K562 (cell line): Measurements from ENCODE around the gene ZNF146. TPM values are rescaled to one million over a fixed set of nuclear protein-coding genes. Genes with fewer than 3 reads are reported as not detected.

Source experiments
- ATAC-seq: fragments of 200-7000 bp; cut with Tn5 transposase; 3 replicates; pipeline ENCODE4 v1.9.1; 2020; ENCODE audit warnings: moderate library complexity
- BruUV-seq: library from RNA; stranded (reverse); fragments of 400-500 nt; replicated peaks from 2 replicates; lab custom pipeline; 2021; lab: Mats Ljungman, UMichigan
- CTCF ChIA-PET: fragments of 300-600 bp; formaldehyde crosslinking; extraction: SDS; loops from one replicate; lab custom pipeline; 2021; ENCODE audit warnings: low intra/inter-chr PET ratio; lab: Yijun Ruan, JAX
- POLR2A ChIA-PET: fragments of 300-600, 350-650 bp; sonication (Branson Sonifier 250); formaldehyde crosslinking; extraction: SDS; loops from one replicate; lab custom pipeline; 2021; ENCODE audit warnings: antibody characterized with exemption, inconsistent platforms; lab: Yijun Ruan, JAX
- DNase-seq, 4 experiments: peaks; one replicate each; pipeline versions ENCODE4 v3.0.0 to v3.0.0-alpha.2; 2011 to 2018; ENCODE audit warnings: low spot score in 3 of 4, mixed read lengths in 3 of 4; ENCODE audit errors: extremely low read depth in 1 of 4
- FAIRE-seq: peaks from 2 replicates; lab custom pipeline; 2011; peaks lifted over from hg19 to GRCh38; lab: Jason Lieb, UNC
- H2AFZ ChIP-seq: 2 replicates; pipeline ENCODE4 v1.6.0; 2011; ENCODE audit warnings: low read depth, low read length, control low read depth, inconsistent platforms
- H3K27ac ChIP-seq: fragments of 200-600 bp; 3 replicates; pipeline ENCODE4 v1.8.0; 2011; ENCODE audit warnings: low read depth, mild to moderate bottlenecking, control low read depth, inconsistent platforms, low read length, moderate library complexity, mixed read lengths; ENCODE audit errors: extremely low read depth
- H3K27me3 ChIP-seq, 2 experiments: fragments of 300-600 bp in 1 of 2; 2 replicates in 1 of 2; 3 replicates in 1 of 2; pipeline versions ENCODE4 v1.6.0 to v1.8.0; 2011; ENCODE audit warnings: inconsistent platforms in 2 of 2, low read length in 2 of 2, mild to moderate bottlenecking in 1 of 2, mixed read lengths in 1 of 2, moderate library complexity in 1 of 2; ENCODE audit not compliant: control insufficient read depth in 2 of 2, insufficient read depth in 2 of 2
- H3K36me3 ChIP-seq: fragments of 300-600 bp; 3 replicates; pipeline ENCODE4 v1.8.0; 2011; ENCODE audit warnings: mild to moderate bottlenecking, low read length, inconsistent platforms; ENCODE audit not compliant: control insufficient read depth, insufficient read depth
- H3K4me1 ChIP-seq, 2 experiments: fragments of 200-600 bp in 1 of 2; replicated peaks in 1 of 2; 2 replicates in 1 of 2; 3 replicates in 1 of 2; pipeline versions ENCODE4 v1.5.1 to v1.8.0; 2011; ENCODE audit warnings: inconsistent platforms in 2 of 2, low read length in 2 of 2, mild to moderate bottlenecking in 1 of 2, mixed read lengths in 1 of 2, moderate library complexity in 1 of 2; ENCODE audit not compliant: control insufficient read depth in 2 of 2, insufficient read depth in 2 of 2
- H3K4me2 ChIP-seq: 2 replicates; pipeline ENCODE4 v1.6.1; 2011; ENCODE audit warnings: low read length, control low read depth, inconsistent platforms, mixed read lengths; ENCODE audit not compliant: insufficient read depth
- H3K4me3 ChIP-seq: fragments of 200-600 bp; sonication (generic), shearing (Covaris generic); 2 replicates; pipeline ENCODE4 v1.5.1; 2016; ENCODE audit warnings: control low read depth, inconsistent platforms
- H3K79me2 ChIP-seq: fragments of 200-600 bp; 3 replicates; pipeline ENCODE4 v1.8.0; 2011; ENCODE audit warnings: low read length, inconsistent platforms; ENCODE audit not compliant: control insufficient read depth, insufficient read depth
- H3K9ac ChIP-seq, 2 experiments: 2 replicates each; pipeline versions ENCODE4 v1.6.0 to v1.6.1; 2011; ENCODE audit warnings: low read depth in 2 of 2, low read length in 2 of 2, control low read depth in 1 of 2, inconsistent platforms in 1 of 2, mild to moderate bottlenecking in 1 of 2, mixed read lengths in 1 of 2; ENCODE audit not compliant: insufficient read depth in 1 of 2
- H3K9me1 ChIP-seq: one replicate; pipeline ENCODE4 v1.6.0; 2011; ENCODE audit warnings: inconsistent platforms, mild to moderate bottlenecking, low read length, moderate library complexity; ENCODE audit not compliant: control insufficient read depth, insufficient read depth
- H3K9me3 ChIP-seq: replicated peaks from 2 replicates; pipeline ENCODE4 v1.5.1; 2011; ENCODE audit warnings: low read depth, low read length, inconsistent platforms; ENCODE audit not compliant: control insufficient read depth, insufficient read depth
- H4K20me1 ChIP-seq: replicated peaks from 2 replicates; pipeline ENCODE4 v1.6.1; 2011; ENCODE audit warnings: low read length, inconsistent platforms, mixed read lengths; ENCODE audit not compliant: control insufficient read depth, insufficient read depth
- ATF7 ChIP-seq: fragments of 450-650 bp; IDR thresholded peaks from 2 replicates; pipeline ENCODE4 v1.7.1; 2014; ENCODE audit warnings: mild to moderate bottlenecking, moderate library complexity
- DPF2 ChIP-seq: fragments of 450-650 bp; IDR thresholded peaks from 2 replicates; pipeline ENCODE4 v1.6.1; 2016
- IRF2 ChIP-seq: sonication (generic); formaldehyde crosslinking; IDR thresholded peaks from 2 replicates; pipeline ENCODE4 v1.8.1; 2022; ENCODE audit warnings: mild to moderate bottlenecking, missing genetic modification reagents
- KLF1 ChIP-seq: fragments of 450-650 bp; IDR thresholded peaks from 2 replicates; pipeline ENCODE4 v1.6.1; 2016; ENCODE audit warnings: missing genetic modification characterization, missing compliant biosample characterization
- POLR3G ChIP-seq: IDR thresholded peaks from 2 replicates; pipeline ENCODE4 v1.6.1; 2011; ENCODE audit not compliant: insufficient read length, insufficient replicate concordance; ENCODE audit errors: extremely low read depth
- PRMT5 ChIP-seq: sonication (generic); formaldehyde crosslinking; IDR thresholded peaks from 2 replicates; pipeline ENCODE4 v1.5.0; 2020; ENCODE audit warnings: missing genetic modification reagents
- RBM14 ChIP-seq: fragments of 200-400 bp; formaldehyde crosslinking; IDR thresholded peaks from 2 replicates; pipeline ENCODE4 v1.6.1; 2018; ENCODE audit warnings: low read depth, mild to moderate bottlenecking, low read length, moderate library complexity, borderline replicate concordance; ENCODE audit not compliant: insufficient read depth
- RHOXF2B ChIP-seq: fragments of 250-450 bp; sonication (Bioruptor Pico); conservative IDR thresholded peaks from 2 replicates; pipeline ENCODE4 v1.5.1; 2021
- SRSF1 ChIP-seq: fragments of 200-400 bp; formaldehyde crosslinking; IDR thresholded peaks from 2 replicates; pipeline ENCODE4 v1.6.1; 2017; ENCODE audit warnings: mild to moderate bottlenecking, low read depth, low read length, moderate library complexity
- THRAP3 ChIP-seq: fragments of 450-650 bp; IDR thresholded peaks from 2 replicates; pipeline ENCODE4 v1.6.1; 2016; ENCODE audit warnings: mild to moderate bottlenecking, inconsistent platforms, borderline replicate concordance
- ZBTB12 ChIP-seq: fragments of 250-450 bp; sonication (Bioruptor Pico); IDR thresholded peaks from 2 replicates; pipeline ENCODE4 v1.4.0; 2020
- ZNF512 ChIP-seq: IDR thresholded peaks from 2 replicates; pipeline ENCODE4 v1.6.1; 2016; ENCODE audit warnings: missing genetic modification characterization, missing compliant biosample characterization
- ZNF586 ChIP-seq: fragments of 450-650 bp; formaldehyde crosslinking; conservative IDR thresholded peaks from 2 replicates; pipeline ENCODE4 v1.4.0; 2020; ENCODE audit warnings: mild to moderate bottlenecking, moderate library complexity
- WGBS: fragments of 100-300 bp; shearing (Covaris generic); methylation state at CpG from one replicate; pipeline ENCODE4 v1.1.6; 2016; ENCODE audit warnings: low coverage, mixed read lengths; ENCODE audit not compliant: insufficient coverage; ENCODE audit errors: missing lambda C conversion rate; 5-methylcytosine and 5-hydroxymethylcytosine counted together
- in situ Hi-C: fragments of 300-500 bp; cut with MboI; formaldehyde crosslinking; loops from 4 replicates; pipeline ENCODE4 v1.15.0; 2018; ENCODE audit warnings: inconsistent platforms, mixed read lengths
- intact Hi-C: fragments of 100-400 bp; cut with micrococcal nuclease; formaldehyde crosslinking; loops from 2 replicates; pipeline ENCODE4 v1.14.2; 2022
- polyA plus RNA-seq, 8 experiments: library from polyadenylated mRNA; depleted of rRNA in 4 of 8; stranded (reverse) in 5 of 8; unstranded in 3 of 8; fragments of >200 nt; fragmentation: Nextera tagmentation in 2 of 8; fragmentation: Illumina TruSeq in 1 of 8; extraction: Ambion mirVana in 2 of 8; extraction: Trizol in 1 of 8; gene quantifications; 2 replicates each; pipeline versions ENCODE4 v1.2.1 to v1.2.3, GENCODE V29; 2011 to 2014; ENCODE audit warnings: inconsistent platforms in 1 of 8, missing spikeins in 1 of 8
- total RNA-seq, 7 experiments: library from RNA; depleted of rRNA in 6 of 7; stranded (reverse); fragments of >200 nt in 6 of 7; fragmentation: Illumina TruSeq in 2 of 7; extraction: Trizol in 2 of 7; gene quantifications; 2 replicates each; pipeline versions ENCODE4 v1.2.1 to v1.2.3, GENCODE V29; 2011 to 2021; ENCODE audit warnings: low replicate concordance in 1 of 7
- TF ChIP-seq, protein P1 (sequence below): IDR thresholded peaks from 3 replicates; pipeline ENCODE4 v1.6.1; 2011; ENCODE audit warnings: borderline replicate concordance, mild to moderate bottlenecking, moderate library complexity; ENCODE audit not compliant: insufficient read length; ENCODE audit errors: extremely low read depth

ZNF146 gene
- total and polyA plus RNA-seq, 9 of the 15 experiments (the other 6 are each of a cell fraction or from before 2014, with no cell fraction given), result 36.2 to 195 (median 116) TPM

GRCh38 chr19:36259211-36259610, 44.3 kb downstream of the ZNF146 start:
- Histone ChIP-seq H2AFZ (no peak overlapping the region), H3K9me1 (no peaks in the 10 kb centered on the region), H4K20me1 (no peaks in the 10 kb centered on the region), H3K27ac (no peak overlapping the region), H3K9ac (no peak overlapping the region), H3K4me1 (peaks cover 0 to 13% of the 10 kb centered on the region in 2 experiments; a peak in 2 of 5 replicates), H3K4me3 (no peak overlapping the region), H3K27me3 (peaks cover 4 to 37% of the 10 kb centered on the region in 2 experiments; a peak in 3 of 5 replicates), H3K4me2 (no peak overlapping the region), H3K36me3 (no peaks in the 10 kb centered on the region), H3K9me3 (no peaks in the 10 kb centered on the region), H3K79me2 (no peaks in the 10 kb centered on the region)
- ATAC-seq, result no peak
- DNase-seq, result no peak
- in situ Hi-C loops, result loop anchor here (5.0 kb wide), 1 partner anchor 43 kb away; no protein-coding TSS in a partner anchor
- WGBS, result 23% methylated on average over 16 of the region's 20 CpGs
- no TSS peak for BruUV-seq
- ChIA-PET CTCF (no interaction called here), POLR2A (no interaction called here)
- no peak for FAIRE-seq
- intact Hi-C loops, result no loop called here
- TF ChIP-seq THRAP3 (no peak), IRF2 (CRISPR knock-in tag) (no peak), PRMT5 (CRISPR knock-in tag) (no peak), KLF1 (tag) (no peak), ZBTB12 (CRISPR knock-in tag) (no peak), RBM14 (no peak), POLR3G (no peak), SRSF1 (no peak), DPF2 (no peak), ZNF512 (tag) (no peak), RHOXF2B (CRISPR knock-in tag) (no peak), ZNF586 (CRISPR knock-in tag) (no peak), ATF7 (no peak)
- TF ChIP-seq, protein P1, sequence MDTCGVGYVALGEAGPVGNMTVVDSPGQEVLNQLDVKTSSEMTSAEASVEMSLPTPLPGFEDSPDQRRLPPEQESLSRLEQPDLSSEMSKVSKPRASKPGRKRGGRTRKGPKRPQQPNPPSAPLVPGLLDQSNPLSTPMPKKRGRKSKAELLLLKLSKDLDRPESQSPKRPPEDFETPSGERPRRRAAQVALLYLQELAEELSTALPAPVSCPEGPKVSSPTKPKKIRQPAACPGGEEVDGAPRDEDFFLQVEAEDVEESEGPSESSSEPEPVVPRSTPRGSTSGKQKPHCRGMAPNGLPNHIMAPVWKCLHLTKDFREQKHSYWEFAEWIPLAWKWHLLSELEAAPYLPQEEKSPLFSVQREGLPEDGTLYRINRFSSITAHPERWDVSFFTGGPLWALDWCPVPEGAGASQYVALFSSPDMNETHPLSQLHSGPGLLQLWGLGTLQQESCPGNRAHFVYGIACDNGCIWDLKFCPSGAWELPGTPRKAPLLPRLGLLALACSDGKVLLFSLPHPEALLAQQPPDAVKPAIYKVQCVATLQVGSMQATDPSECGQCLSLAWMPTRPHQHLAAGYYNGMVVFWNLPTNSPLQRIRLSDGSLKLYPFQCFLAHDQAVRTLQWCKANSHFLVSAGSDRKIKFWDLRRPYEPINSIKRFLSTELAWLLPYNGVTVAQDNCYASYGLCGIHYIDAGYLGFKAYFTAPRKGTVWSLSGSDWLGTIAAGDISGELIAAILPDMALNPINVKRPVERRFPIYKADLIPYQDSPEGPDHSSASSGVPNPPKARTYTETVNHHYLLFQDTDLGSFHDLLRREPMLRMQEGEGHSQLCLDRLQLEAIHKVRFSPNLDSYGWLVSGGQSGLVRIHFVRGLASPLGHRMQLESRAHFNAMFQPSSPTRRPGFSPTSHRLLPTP, result no peak
